Trophoblast cell (in vitro differentiated cells and primary cell): ENCODE measurements around the gene EEF1AKMT3.

Experiments
- DNase-seq, 2 donors: peaks; one replicate each; pipeline ENCODE4 v3.0.0-alpha.2; 2016
- H2AFZ ChIP-seq: 2 replicates; pipeline ENCODE4 v1.6.1; 2013; ENCODE audit warnings: low read length, moderate library complexity, mild to moderate bottlenecking; ENCODE audit not compliant: insufficient read depth, poor library complexity
- H2AK5ac ChIP-seq: 2 replicates; pipeline ENCODE4 v1.6.1; 2013; ENCODE audit warnings: mild to moderate bottlenecking, low read length
- H2BK120ac ChIP-seq: 2 replicates; pipeline ENCODE4 v1.6.1; 2013; ENCODE audit warnings: low read length, mild to moderate bottlenecking, moderate library complexity; ENCODE audit not compliant: insufficient read depth, poor library complexity
- H2BK12ac ChIP-seq: 2 replicates; pipeline ENCODE4 v1.6.1; 2013; ENCODE audit warnings: mild to moderate bottlenecking, low read length, moderate library complexity
- H2BK5ac ChIP-seq: 2 replicates; pipeline ENCODE4 v1.6.1; 2013; ENCODE audit warnings: low read length, low read depth, moderate library complexity, mild to moderate bottlenecking; ENCODE audit not compliant: poor library complexity
- H3K14ac ChIP-seq: 2 replicates; pipeline ENCODE4 v1.6.1; 2013; ENCODE audit warnings: mild to moderate bottlenecking, low read length
- H3K18ac ChIP-seq: 2 replicates; pipeline ENCODE4 v1.6.1; 2013; ENCODE audit warnings: mild to moderate bottlenecking, low read length
- H3K23ac ChIP-seq: 2 replicates; pipeline ENCODE4 v1.6.1; 2013; ENCODE audit warnings: low read length
- H3K27ac ChIP-seq: 2 replicates; pipeline ENCODE4 v1.5.1; 2013; ENCODE audit warnings: low read depth, mild to moderate bottlenecking, inconsistent platforms, low read length, moderate library complexity
- H3K27me3 ChIP-seq: 2 replicates; pipeline ENCODE4 v1.6.1; 2013; ENCODE audit warnings: inconsistent platforms, mild to moderate bottlenecking, low read length, moderate library complexity; ENCODE audit not compliant: insufficient read depth
- H3K36me3 ChIP-seq, 2 experiments: 1 replicate in 1 of 2; 2 replicates in 1 of 2; pipeline ENCODE4 v1.6.1; 2013; ENCODE audit warnings: low read length in 2 of 2, mild to moderate bottlenecking in 2 of 2, moderate library complexity in 1 of 2; ENCODE audit not compliant: insufficient read depth in 2 of 2, control insufficient read depth in 1 of 2
- H3K4ac ChIP-seq: 2 replicates; pipeline ENCODE4 v1.6.1; 2013; ENCODE audit warnings: low read depth, mild to moderate bottlenecking, low read length, moderate library complexity
- H3K4me1 ChIP-seq, 2 experiments: 1 replicate in 1 of 2; 2 replicates in 1 of 2; pipeline ENCODE4 v1.6.1; 2013; ENCODE audit warnings: low read length in 2 of 2, mild to moderate bottlenecking in 2 of 2, moderate library complexity in 1 of 2; ENCODE audit not compliant: insufficient read depth in 2 of 2, control insufficient read depth in 1 of 2
- H3K4me2 ChIP-seq: 2 replicates; pipeline ENCODE4 v1.6.1; 2013; ENCODE audit warnings: inconsistent platforms, mild to moderate bottlenecking, low read length, moderate library complexity
- H3K4me3 ChIP-seq: 2 replicates; pipeline ENCODE4 v1.5.1; 2013; ENCODE audit warnings: mild to moderate bottlenecking, low read depth, low read length, inconsistent platforms
- H3K79me1 ChIP-seq: one replicate; pipeline ENCODE4 v1.6.1; 2013; ENCODE audit warnings: low read length
- H3K79me2 ChIP-seq: 2 replicates; pipeline ENCODE4 v1.6.1; 2013; ENCODE audit warnings: low read length, mild to moderate bottlenecking; ENCODE audit not compliant: control insufficient read depth, insufficient read depth, poor library complexity
- H3K9ac ChIP-seq: 2 replicates; pipeline ENCODE4 v1.6.1; 2013; ENCODE audit warnings: mild to moderate bottlenecking, low read length
- H3K9me3 ChIP-seq: 2 replicates; pipeline ENCODE4 v1.6.1; 2013; ENCODE audit warnings: low read depth, mild to moderate bottlenecking, control low read depth, inconsistent platforms, low read length; ENCODE audit not compliant: insufficient read depth
- H4K12ac ChIP-seq: 2 replicates; pipeline ENCODE4 v1.6.1; 2013; ENCODE audit warnings: low read depth, mild to moderate bottlenecking, low read length, moderate library complexity
- H4K8ac ChIP-seq: 2 replicates; pipeline ENCODE4 v1.6.1; 2013; ENCODE audit warnings: low read depth, mild to moderate bottlenecking, low read length, moderate library complexity
- H4K91ac ChIP-seq: one replicate; pipeline ENCODE4 v1.6.1; 2013; ENCODE audit warnings: low read depth, mild to moderate bottlenecking, low read length, moderate library complexity
- WGBS: extraction: QIAGEN DNeasy Blood & Tissue Kit; methylation state at CpG from one replicate; pipeline ENCODE4 v1.1.7; 2013; ENCODE audit warnings: missing lambda C conversion rate; ENCODE audit not compliant: insufficient read length, insufficient coverage; ENCODE audit errors: extremely low coverage; 5-methylcytosine and 5-hydroxymethylcytosine counted together

The EEF1AKMT3 gene

GRCh38 chr12:57815177-57816000, 43.0 kb downstream of the EEF1AKMT3 start:
- Histone ChIP-seq H3K79me2 (no peaks in the 10 kb centered on the region), H4K12ac (no peak overlapping the region), H3K36me3 (peaks cover 2 to 7% of the 10 kb centered on the region in 2 experiments), H4K91ac (no peak overlapping the region), H3K4me3 (no peak overlapping the region), H2BK12ac (no peak overlapping the region), H3K9ac (no peak overlapping the region), H3K4me2 (no peak overlapping the region), H2AFZ (no peak overlapping the region), H2BK5ac (no peak overlapping the region), H3K79me1 (no peaks in the 10 kb centered on the region), H3K4ac (no peak overlapping the region), H3K14ac (no peak overlapping the region), H3K27me3 (no peaks in the 10 kb centered on the region), H2BK120ac (no peak overlapping the region), H4K8ac (no peak overlapping the region), H3K4me1 (no peaks in the 10 kb centered on the region), H3K18ac (no peak overlapping the region), H3K27ac (no peak overlapping the region), H3K23ac (no peak overlapping the region), H2AK5ac (no peak overlapping the region), H3K9me3 (no peaks in the 10 kb centered on the region)
- no CpG with 5 or more reads among the region's 13 CpGs for WGBS
- DNase-seq, result peak; percentile 24 to 50

- H3K9ac ChIP-seq, result no peak overlapping the region
- no peak overlapping the region for H3K27ac ChIP-seq
- no peak overlapping the region for H3K14ac ChIP-seq
- DNase-seq, result no peak
- no peaks in the 10 kb centered on the region for H3K9me3 ChIP-seq
- no peak overlapping the region for H2BK5ac ChIP-seq
- H2BK12ac ChIP-seq, result no peak overlapping the region
- no peaks in the 10 kb centered on the region for H3K27me3 ChIP-seq
- H2BK120ac ChIP-seq, result no peak overlapping the region
- no peak overlapping the region for H2AK5ac ChIP-seq
- H3K4ac ChIP-seq, result no peak overlapping the region
- no peak overlapping the region for H3K18ac ChIP-seq
- H4K91ac ChIP-seq, result no peak overlapping the region
- no peak overlapping the region for H4K8ac ChIP-seq
- H3K36me3 ChIP-seq, result peaks cover 5 to 8% of the 10 kb centered on the region in 2 experiments
- H3K4me3 ChIP-seq, result no peak overlapping the region
- no peak overlapping the region for H3K23ac ChIP-seq
- no CpG with 5 or more reads among the region's 3 CpGs for WGBS
- no peaks in the 10 kb centered on the region for H3K4me1 ChIP-seq
- H3K79me1 ChIP-seq, result no peaks in the 10 kb centered on the region
- no peak overlapping the region for H3K4me2 ChIP-seq
- no peak overlapping the region for H2AFZ ChIP-seq
- H3K79me2 ChIP-seq, result no peaks in the 10 kb centered on the region
- H4K12ac ChIP-seq, result no peak overlapping the region
These were observed 43.8 kb downstream of the EEF1AKMT3 start for GRCh38 chr12:57816001-57816854.

GRCh38 chr12:57816855-57817151, 44.4 kb downstream of the EEF1AKMT3 start:
- no peaks in the 10 kb centered on the region for H3K4me1 ChIP-seq
- no peak overlapping the region for H4K12ac ChIP-seq
- no peak for DNase-seq

GRCh38 chr12:57817261-57817989, 45.0 kb downstream of the EEF1AKMT3 start:
- Histone ChIP-seq H3K4ac (no peak overlapping the region), H3K14ac (no peak overlapping the region), H3K36me3 (peaks cover 14 to 17% of the 10 kb centered on the region in 2 experiments), H3K9me3 (no peaks in the 10 kb centered on the region), H4K12ac (no peak overlapping the region), H2AK5ac (no peak overlapping the region), H3K4me2 (no peak overlapping the region), H4K8ac (no peak overlapping the region), H3K79me1 (no peaks in the 10 kb centered on the region), H3K27ac (no peak overlapping the region), H3K18ac (no peak overlapping the region), H2AFZ (no peak overlapping the region), H3K4me1 (no peaks in the 10 kb centered on the region), H3K9ac (no peak overlapping the region), H3K27me3 (no peaks in the 10 kb centered on the region), H3K23ac (no peak overlapping the region), H3K4me3 (no peak overlapping the region), H2BK120ac (no peak overlapping the region), H3K79me2 (no peaks in the 10 kb centered on the region), H2BK5ac (no peak overlapping the region), H2BK12ac (no peak overlapping the region), H4K91ac (no peak overlapping the region)
- WGBS, result no CpG with 5 or more reads among the region's 8 CpGs
- no peak for DNase-seq

More at GRCh38 chr12:57816855-57817151, 44.4 kb downstream of the EEF1AKMT3 start:
- H3K79me1 ChIP-seq, result no peaks in the 10 kb centered on the region
- no peak overlapping the region for H3K27ac ChIP-seq
- no peaks in the 10 kb centered on the region for H3K9me3 ChIP-seq
- H3K79me2 ChIP-seq, result no peaks in the 10 kb centered on the region
- H3K4ac ChIP-seq, result no peak overlapping the region
- H3K36me3 ChIP-seq, result peaks cover 10 to 11% of the 10 kb centered on the region in 2 experiments
- no peaks in the 10 kb centered on the region for H3K27me3 ChIP-seq
- no peak overlapping the region for H3K4me2 ChIP-seq
- H3K4me3 ChIP-seq, result no peak overlapping the region
- H4K91ac ChIP-seq, result no peak overlapping the region
- no peak overlapping the region for H3K14ac ChIP-seq
- H2BK120ac ChIP-seq, result no peak overlapping the region
- no peak overlapping the region for H4K8ac ChIP-seq
- H2BK12ac ChIP-seq, result no peak overlapping the region
- H2AFZ ChIP-seq, result no peak overlapping the region
- H3K9ac ChIP-seq, result no peak overlapping the region
- no CpG with 5 or more reads among the region's 5 CpGs for WGBS
- no peak overlapping the region for H3K18ac ChIP-seq
- H2AK5ac ChIP-seq, result no peak overlapping the region
- no peak overlapping the region for H3K23ac ChIP-seq
- no peak overlapping the region for H2BK5ac ChIP-seq
